Liver (tissue), 3 donors: ENCODE data around the gene ENOX2.

Experiments
- GABPA ChIP-seq, 2 donors: IDR thresholded peaks in 1 of 2; conservative IDR thresholded peaks in 1 of 2; 2 replicates each; pipeline ENCODE4 v1.6.1; 2016; ENCODE audit warnings: antibody characterized with exemption in 2 of 2, mild to moderate bottlenecking in 1 of 2, moderate library complexity in 1 of 2
- JUND ChIP-seq, 2 donors: IDR thresholded peaks; 2 replicates each; pipeline ENCODE4 v1.6.1; 2016; ENCODE audit warnings: antibody characterized with exemption in 2 of 2
- SP1 ChIP-seq: IDR thresholded peaks from 2 replicates; pipeline ENCODE4 v1.6.1; 2018; ENCODE audit warnings: antibody characterized with exemption, mild to moderate bottlenecking
- YY1 ChIP-seq: IDR thresholded peaks from 2 replicates; pipeline ENCODE4 v1.6.1; 2016; ENCODE audit warnings: antibody characterized with exemption, mild to moderate bottlenecking
- TF ChIP-seq, protein P1 (sequence below): fragments of 150-350 bp; IDR thresholded peaks from 2 replicates; pipeline ENCODE4 v1.5.1; 2017; ENCODE audit warnings: improper control_type of control experiment, low read depth, low read length; ENCODE audit not compliant: missing input control
- TF ChIP-seq, protein P2 (sequence below): IDR thresholded peaks from 2 replicates; pipeline ENCODE4 v1.6.1; 2016; ENCODE audit warnings: antibody characterized with exemption
- TF ChIP-seq, protein P3 (sequence below): IDR thresholded peaks from 2 replicates; pipeline ENCODE4 v1.6.1; 2016; ENCODE audit warnings: antibody characterized with exemption
- donor health status: healthy.
- donor health status: healthy.

DNA sequence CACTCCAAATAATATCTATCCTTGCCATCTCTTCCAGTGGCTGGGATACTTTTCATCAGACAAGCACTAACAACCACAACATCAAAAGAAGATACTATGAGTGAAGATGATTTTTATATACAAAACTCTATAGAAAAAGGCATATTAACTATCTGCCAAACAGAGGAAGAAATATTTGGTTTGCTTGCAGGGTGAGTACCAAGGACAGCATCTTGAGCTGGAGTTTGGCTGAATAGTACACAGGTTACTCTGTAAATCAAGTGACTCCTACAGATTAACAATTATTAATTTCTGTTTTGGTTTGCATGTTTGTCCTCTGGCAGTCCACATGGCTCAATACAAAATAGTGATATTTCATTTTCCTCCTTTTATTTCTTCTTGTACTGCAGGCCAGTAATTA, 253.3 kb downstream of the ENOX2 start:
- TF ChIP-seq YY1 (no peak), SP1 (no peak), GABPA (IDR thresholded peaks at IDR 0.05 in 1 of 2, conservative IDR thresholded peaks at IDR 0.05 in 1 of 2) (no peak), JUND (IDR thresholded peaks at IDR 0.05) (no peak)
- TF ChIP-seq, protein P1, sequence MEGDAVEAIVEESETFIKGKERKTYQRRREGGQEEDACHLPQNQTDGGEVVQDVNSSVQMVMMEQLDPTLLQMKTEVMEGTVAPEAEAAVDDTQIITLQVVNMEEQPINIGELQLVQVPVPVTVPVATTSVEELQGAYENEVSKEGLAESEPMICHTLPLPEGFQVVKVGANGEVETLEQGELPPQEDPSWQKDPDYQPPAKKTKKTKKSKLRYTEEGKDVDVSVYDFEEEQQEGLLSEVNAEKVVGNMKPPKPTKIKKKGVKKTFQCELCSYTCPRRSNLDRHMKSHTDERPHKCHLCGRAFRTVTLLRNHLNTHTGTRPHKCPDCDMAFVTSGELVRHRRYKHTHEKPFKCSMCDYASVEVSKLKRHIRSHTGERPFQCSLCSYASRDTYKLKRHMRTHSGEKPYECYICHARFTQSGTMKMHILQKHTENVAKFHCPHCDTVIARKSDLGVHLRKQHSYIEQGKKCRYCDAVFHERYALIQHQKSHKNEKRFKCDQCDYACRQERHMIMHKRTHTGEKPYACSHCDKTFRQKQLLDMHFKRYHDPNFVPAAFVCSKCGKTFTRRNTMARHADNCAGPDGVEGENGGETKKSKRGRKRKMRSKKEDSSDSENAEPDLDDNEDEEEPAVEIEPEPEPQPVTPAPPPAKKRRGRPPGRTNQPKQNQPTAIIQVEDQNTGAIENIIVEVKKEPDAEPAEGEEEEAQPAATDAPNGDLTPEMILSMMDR: no peak
- TF ChIP-seq, protein P2, sequence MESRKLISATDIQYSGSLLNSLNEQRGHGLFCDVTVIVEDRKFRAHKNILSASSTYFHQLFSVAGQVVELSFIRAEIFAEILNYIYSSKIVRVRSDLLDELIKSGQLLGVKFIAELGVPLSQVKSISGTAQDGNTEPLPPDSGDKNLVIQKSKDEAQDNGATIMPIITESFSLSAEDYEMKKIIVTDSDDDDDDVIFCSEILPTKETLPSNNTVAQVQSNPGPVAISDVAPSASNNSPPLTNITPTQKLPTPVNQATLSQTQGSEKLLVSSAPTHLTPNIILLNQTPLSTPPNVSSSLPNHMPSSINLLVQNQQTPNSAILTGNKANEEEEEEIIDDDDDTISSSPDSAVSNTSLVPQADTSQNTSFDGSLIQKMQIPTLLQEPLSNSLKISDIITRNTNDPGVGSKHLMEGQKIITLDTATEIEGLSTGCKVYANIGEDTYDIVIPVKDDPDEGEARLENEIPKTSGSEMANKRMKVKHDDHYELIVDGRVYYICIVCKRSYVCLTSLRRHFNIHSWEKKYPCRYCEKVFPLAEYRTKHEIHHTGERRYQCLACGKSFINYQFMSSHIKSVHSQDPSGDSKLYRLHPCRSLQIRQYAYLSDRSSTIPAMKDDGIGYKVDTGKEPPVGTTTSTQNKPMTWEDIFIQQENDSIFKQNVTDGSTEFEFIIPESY: no peak
- TF ChIP-seq, protein P3, sequence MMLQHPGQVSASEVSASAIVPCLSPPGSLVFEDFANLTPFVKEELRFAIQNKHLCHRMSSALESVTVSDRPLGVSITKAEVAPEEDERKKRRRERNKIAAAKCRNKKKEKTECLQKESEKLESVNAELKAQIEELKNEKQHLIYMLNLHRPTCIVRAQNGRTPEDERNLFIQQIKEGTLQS: no peak
